Measurements from ENCODE around the gene SPP1.
"Not testable (repeated sequence)": the region's sequence is repeated elsewhere in the genome, so short reads cannot be mapped to it uniquely, and the experiment has no call there.

Gene SPP1

DNA sequence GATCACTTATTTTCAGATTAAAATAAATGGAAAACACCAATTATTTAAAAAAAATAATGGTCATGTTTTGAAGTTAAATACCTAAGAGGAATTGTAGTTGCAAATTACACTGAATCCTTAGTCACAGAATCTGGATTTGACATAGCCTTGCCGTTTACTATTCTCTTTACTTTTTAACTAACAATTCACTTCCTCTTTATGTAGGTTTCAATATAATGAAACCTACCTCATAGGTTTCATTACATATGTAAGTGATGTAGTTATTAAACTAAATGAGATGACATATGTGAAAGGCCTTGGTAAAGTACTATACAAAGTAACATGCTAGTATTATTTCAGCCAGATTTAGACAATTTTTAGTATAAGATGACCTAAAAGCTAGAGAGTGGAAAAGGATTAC, 6.5 kb downstream of the SPP1 start:
- Histone ChIP-seq H3K27me3 (ENCODE audit: control insufficient read depth, insufficient read depth, low read length) (no peaks in the 10 kb centered on the region), H3K27ac (ENCODE audit: low read depth, low read length) (no peak overlapping the region), H3K36me3 (ENCODE audit: control insufficient read depth, insufficient read depth, low read length) (no peaks in the 10 kb centered on the region), H3K4me3 (ENCODE audit: low read length) (no peak overlapping the region), H3K9ac (ENCODE audit: low read length) (no peak overlapping the region), H3K4me1 (ENCODE audit: control insufficient read depth, insufficient read depth, low read length) (no peaks in the 10 kb centered on the region)

DNA sequence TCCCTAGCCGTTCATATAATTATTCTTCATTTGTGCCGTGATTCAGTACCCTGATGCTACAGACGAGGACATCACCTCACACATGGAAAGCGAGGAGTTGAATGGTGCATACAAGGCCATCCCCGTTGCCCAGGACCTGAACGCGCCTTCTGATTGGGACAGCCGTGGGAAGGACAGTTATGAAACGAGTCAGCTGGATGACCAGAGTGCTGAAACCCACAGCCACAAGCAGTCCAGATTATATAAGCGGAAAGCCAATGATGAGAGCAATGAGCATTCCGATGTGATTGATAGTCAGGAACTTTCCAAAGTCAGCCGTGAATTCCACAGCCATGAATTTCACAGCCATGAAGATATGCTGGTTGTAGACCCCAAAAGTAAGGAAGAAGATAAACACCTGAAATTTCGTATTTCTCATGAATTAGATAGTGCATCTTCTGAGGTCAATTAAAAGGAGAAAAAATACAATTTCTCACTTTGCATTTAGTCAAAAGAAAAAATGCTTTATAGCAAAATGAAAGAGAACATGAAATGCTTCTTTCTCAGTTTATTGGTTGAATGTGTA, 7.0 kb downstream of the SPP1 start:
- H3K4me1 ChIP-seq (ENCODE audit: control insufficient read depth, insufficient read depth, low read length): no peaks in the 10 kb centered on the region
- no peak overlapping the region for H3K27ac ChIP-seq (ENCODE audit: low read depth, low read length)
- H3K36me3 ChIP-seq (ENCODE audit: control insufficient read depth, insufficient read depth, low read length): no peaks in the 10 kb centered on the region
- H3K27me3 ChIP-seq (ENCODE audit: control insufficient read depth, insufficient read depth, low read length): no peaks in the 10 kb centered on the region
- H3K9ac ChIP-seq (ENCODE audit: low read length): no peak overlapping the region
- H3K4me3 ChIP-seq (ENCODE audit: low read length): no peak overlapping the region

DNA sequence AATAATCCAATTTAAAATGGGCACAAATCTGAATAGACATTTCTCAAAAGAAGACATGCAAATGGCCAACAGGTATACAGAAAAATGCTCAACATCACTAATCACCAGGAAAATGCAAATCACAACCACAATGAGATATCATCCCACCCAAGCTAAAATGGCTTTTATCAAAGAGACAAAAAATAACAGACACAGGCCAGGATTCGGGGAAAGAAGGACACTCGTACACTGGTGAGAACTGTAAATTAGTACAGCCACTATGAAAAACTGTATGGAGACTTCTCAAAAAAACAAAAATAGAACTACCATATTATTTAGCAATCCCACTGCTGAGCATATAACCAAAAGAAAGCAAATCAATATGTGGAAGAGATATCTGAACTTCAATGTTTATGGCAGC, 8.5 kb downstream of the SPP1 start:
- Histone ChIP-seq H3K4me3 (ENCODE audit: low read length) (no peak overlapping the region), H3K27ac (ENCODE audit: low read depth, low read length) (no peak overlapping the region), H3K9ac (ENCODE audit: low read length) (no peak overlapping the region), H3K36me3 (ENCODE audit: control insufficient read depth, insufficient read depth, low read length) (no peaks in the 10 kb centered on the region), H3K4me1 (ENCODE audit: control insufficient read depth, insufficient read depth, low read length) (no peaks in the 10 kb centered on the region), H3K27me3 (ENCODE audit: control insufficient read depth, insufficient read depth, low read length) (no peaks in the 10 kb centered on the region)

DNA sequence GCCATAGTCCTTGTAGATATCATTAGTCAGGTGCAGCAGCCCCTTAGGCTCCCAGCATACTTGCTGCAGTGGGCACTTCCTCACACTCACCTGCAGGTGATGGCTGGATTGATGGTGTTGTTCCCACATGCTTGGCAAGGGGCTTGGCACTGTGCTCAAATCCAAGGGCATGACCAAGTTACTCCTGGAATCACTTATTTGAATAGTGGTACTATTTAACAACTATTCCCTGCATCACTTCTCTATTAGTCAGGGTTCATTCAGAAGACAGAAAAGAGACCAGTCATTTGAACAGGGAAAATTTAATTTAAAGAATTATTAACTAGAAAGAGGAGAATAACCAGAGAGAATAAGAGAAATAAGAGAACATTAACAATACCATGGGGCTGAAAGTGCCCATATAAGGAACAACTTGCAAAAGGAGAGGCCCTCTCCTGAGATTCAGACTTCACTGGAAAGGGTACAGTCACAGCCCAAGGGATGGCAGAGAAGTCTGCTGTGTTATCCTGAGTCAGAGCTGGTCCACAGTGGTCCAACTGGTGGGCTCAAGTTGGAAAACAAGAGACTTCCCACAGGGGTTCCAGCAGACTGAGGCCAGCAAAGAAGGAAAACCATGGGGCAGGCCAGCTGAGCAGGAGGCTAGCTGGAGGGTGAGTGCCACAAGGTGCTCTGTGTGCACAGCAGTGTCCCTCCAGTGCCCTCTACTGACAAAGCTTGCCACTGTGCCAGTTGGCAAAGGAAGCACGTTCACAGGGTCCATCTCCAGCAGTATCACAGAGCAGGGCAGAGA, 9.8 kb downstream of the SPP1 start:
- H3K36me3 ChIP-seq (ENCODE audit: control insufficient read depth, insufficient read depth, low read length): no peaks in the 10 kb centered on the region
- no peak overlapping the region for H3K27ac ChIP-seq (ENCODE audit: low read depth, low read length)
- H3K27me3 ChIP-seq (ENCODE audit: control insufficient read depth, insufficient read depth, low read length): no peaks in the 10 kb centered on the region
- no peak overlapping the region for H3K9ac ChIP-seq (ENCODE audit: low read length)
- H3K4me1 ChIP-seq (ENCODE audit: control insufficient read depth, insufficient read depth, low read length): no peaks in the 10 kb centered on the region
- H3K4me3 ChIP-seq (ENCODE audit: low read length): no peak overlapping the region

DNA sequence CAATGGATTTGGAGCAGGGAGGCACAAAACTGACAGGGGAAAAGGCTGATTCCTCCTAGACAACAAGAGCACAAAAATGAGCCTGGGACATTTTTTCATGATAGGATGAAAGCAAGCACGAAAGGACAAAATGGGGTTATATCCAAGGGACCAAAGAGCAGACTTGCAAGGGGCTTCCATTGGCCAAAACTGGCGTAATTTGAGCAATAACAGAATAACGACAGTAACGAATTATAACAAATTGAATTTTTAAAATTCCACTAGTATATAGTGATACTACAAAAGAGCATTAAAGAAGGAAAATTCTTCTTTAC, 10.3 kb downstream of the SPP1 start:
- Histone ChIP-seq H3K27me3 (ENCODE audit: control insufficient read depth, insufficient read depth, low read length) (no peaks in the 10 kb centered on the region), H3K9ac (ENCODE audit: low read length) (no peak overlapping the region), H3K36me3 (ENCODE audit: control insufficient read depth, insufficient read depth, low read length) (no peaks in the 10 kb centered on the region), H3K4me3 (ENCODE audit: low read length) (no peak overlapping the region), H3K27ac (ENCODE audit: low read depth, low read length) (no peak overlapping the region), H3K4me1 (ENCODE audit: control insufficient read depth, insufficient read depth, low read length) (no peaks in the 10 kb centered on the region)

DNA sequence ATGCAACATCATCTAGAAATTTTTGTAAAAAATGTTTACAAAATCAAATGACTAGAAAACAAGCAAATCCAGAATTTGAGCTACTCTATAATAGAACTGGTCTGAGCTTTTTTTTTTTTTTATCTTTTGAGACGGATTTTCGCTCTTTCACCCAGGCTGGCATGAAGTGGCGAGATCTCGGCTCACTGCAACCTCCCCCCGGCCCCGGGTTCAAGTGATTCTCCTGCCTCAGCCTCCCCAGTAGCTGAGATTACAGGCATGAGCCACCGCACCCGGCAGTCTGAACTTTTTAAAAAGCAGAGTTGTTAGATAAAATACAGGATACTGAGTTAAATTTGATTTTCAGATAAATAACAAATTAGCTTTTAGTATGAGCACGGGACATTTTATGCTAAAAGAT, 11.0 kb downstream of the SPP1 start:
- H3K4me3 ChIP-seq (ENCODE audit: low read length): no peak overlapping the region
- no peaks in the 10 kb centered on the region for H3K4me1 ChIP-seq (ENCODE audit: control insufficient read depth, insufficient read depth, low read length)
- no peaks in the 10 kb centered on the region for H3K27me3 ChIP-seq (ENCODE audit: control insufficient read depth, insufficient read depth, low read length)
- no peak overlapping the region for H3K9ac ChIP-seq (ENCODE audit: low read length)
- H3K36me3 ChIP-seq (ENCODE audit: control insufficient read depth, insufficient read depth, low read length): no peaks in the 10 kb centered on the region
- no peak overlapping the region for H3K27ac ChIP-seq (ENCODE audit: low read depth, low read length)

DNA sequence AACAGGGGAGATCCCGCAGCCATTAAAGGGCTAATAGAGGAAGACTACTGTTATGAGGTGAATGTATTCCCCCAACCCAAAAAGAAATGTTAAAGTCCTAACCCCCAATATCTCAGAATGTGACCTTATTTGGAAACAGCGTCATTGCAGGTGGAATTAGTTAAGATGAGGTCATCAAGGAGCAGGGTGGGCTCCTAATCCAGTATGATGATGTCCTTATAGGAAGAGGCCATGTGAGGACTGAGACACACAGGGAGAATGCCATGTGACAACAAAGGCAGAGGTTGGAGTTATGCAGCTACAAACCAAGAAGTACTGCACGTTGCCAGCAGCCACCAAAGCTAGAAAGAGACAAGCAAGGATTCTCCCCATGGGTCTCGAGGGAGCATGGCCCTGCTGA, 14.3 kb downstream of the SPP1 start:
- no peak overlapping the region for H3K9ac ChIP-seq (ENCODE audit: low read length)
- H3K4me3 ChIP-seq (ENCODE audit: low read length): no peak overlapping the region
- no peaks in the 10 kb centered on the region for H3K27me3 ChIP-seq (ENCODE audit: control insufficient read depth, insufficient read depth, low read length)
- no peak overlapping the region for H3K27ac ChIP-seq (ENCODE audit: low read depth, low read length)
- H3K36me3 ChIP-seq (ENCODE audit: control insufficient read depth, insufficient read depth, low read length): no peaks in the 10 kb centered on the region
- H3K4me1 ChIP-seq (ENCODE audit: control insufficient read depth, insufficient read depth, low read length): no peaks in the 10 kb centered on the region

DNA sequence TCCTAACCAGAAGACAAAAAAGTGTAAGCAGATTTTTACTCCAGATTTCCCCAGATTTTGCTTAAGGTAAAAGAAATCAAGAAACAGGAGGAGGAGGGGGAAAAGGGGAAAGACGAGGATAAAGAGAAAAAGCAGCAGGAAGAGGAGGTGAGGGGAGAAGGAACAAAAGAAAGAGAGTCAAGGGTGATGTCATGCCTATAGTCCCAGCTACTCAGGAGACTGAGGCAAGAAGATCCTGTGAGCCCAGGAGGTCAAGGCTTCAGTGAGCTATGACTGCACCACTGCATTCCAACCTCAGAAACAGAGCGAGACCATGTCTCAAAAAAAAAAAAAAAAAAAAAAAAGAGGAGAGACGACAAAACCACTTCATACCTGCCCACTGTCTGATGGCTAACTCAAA, 19.9 kb downstream of the SPP1 start:
- Histone ChIP-seq H3K4me1 (ENCODE audit: control insufficient read depth, insufficient read depth, low read length) (no peaks in the 10 kb centered on the region), H3K27ac (ENCODE audit: low read depth, low read length) (no peak overlapping the region), H3K9ac (ENCODE audit: low read length) (no peak overlapping the region), H3K36me3 (ENCODE audit: control insufficient read depth, insufficient read depth, low read length) (no peaks in the 10 kb centered on the region), H3K27me3 (ENCODE audit: control insufficient read depth, insufficient read depth, low read length) (no peaks in the 10 kb centered on the region), H3K4me3 (ENCODE audit: low read length) (no peak overlapping the region)

DNA sequence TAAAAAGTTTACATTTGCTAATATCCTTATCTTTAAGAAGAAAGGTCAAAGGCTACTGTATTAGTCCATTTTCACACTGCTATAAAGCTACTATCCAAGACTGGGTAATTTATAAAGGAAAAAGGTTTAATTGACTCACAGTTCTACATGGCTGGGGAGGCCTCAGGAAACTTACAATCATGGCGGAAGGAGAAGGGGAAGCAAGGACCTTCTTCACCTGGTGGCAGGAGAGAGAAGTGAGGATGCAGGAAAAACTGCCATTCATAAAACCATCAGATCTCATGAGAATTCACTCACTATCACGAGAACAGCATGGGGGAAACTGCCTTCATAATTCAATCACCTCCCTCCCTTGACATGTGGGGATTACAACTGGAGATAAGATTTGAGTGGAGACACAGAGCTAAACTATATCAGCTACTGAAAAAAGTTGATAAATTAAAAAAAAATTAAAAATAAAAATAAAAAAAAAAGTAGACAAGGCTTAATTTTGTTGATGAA, 23.7 kb downstream of the SPP1 start:
- not testable (repeated sequence) for H3K36me3 ChIP-seq (ENCODE audit: control insufficient read depth, insufficient read depth, low read length); H3K27ac ChIP-seq (ENCODE audit: low read depth, low read length); H3K9ac ChIP-seq (ENCODE audit: low read length); H3K27me3 ChIP-seq (ENCODE audit: control insufficient read depth, insufficient read depth, low read length); H3K4me3 ChIP-seq (ENCODE audit: low read length); H3K4me1 ChIP-seq (ENCODE audit: control insufficient read depth, insufficient read depth, low read length)

DNA sequence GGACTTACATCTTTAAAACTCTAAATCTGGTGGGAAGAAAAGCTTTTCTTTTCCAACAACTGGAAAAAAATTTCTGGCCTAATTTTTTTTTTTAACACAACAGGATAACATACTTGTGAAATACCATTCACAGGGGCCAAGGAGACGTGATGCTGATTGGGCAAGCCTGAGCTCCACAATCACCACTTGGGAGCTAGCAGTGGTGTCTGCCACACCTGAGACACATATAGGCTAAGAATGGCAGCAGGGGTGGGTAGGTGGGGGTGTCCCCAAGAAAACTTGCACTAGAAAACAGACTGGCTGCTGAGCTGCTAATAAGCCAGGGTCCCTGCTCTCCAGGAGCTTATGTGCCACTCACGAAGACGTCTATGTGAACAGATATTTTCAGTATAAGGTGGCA, 26.4 kb downstream of the SPP1 start:
- H3K27me3 ChIP-seq (ENCODE audit: control insufficient read depth, insufficient read depth, low read length): no peaks in the 10 kb centered on the region
- H3K4me1 ChIP-seq (ENCODE audit: control insufficient read depth, insufficient read depth, low read length): peaks cover 10% of the 10 kb centered on the region
- H3K4me3 ChIP-seq (ENCODE audit: low read length): no peak overlapping the region
- H3K27ac ChIP-seq (ENCODE audit: low read depth, low read length): no peak overlapping the region
- H3K9ac ChIP-seq (ENCODE audit: low read length): no peak overlapping the region
- H3K36me3 ChIP-seq (ENCODE audit: control insufficient read depth, insufficient read depth, low read length): no peaks in the 10 kb centered on the region

DNA sequence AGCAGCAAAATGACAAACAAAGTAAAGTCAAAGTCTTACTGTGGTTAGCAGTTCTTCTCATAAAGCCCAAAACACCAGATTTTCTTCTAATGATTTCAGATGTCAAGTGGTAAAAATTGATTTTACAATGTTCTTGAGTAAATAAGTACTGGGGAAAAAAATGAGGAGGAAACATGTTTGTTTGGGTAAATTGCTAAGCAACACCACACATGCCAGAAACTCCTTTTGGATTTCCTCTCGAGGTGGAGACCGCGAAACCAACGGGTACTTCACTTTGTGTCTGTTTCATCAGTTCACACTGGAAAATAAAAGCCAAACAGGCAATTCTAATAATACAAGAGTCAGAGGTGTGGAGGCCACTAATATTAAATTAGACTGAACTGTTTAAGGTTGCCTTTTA, 27.3 kb downstream of the SPP1 start:
- H3K36me3 ChIP-seq (ENCODE audit: control insufficient read depth, insufficient read depth, low read length): no peaks in the 10 kb centered on the region
- H3K4me3 ChIP-seq (ENCODE audit: low read length): no peak overlapping the region
- H3K9ac ChIP-seq (ENCODE audit: low read length): no peak overlapping the region
- no peak overlapping the region for H3K27ac ChIP-seq (ENCODE audit: low read depth, low read length)
- peaks cover 13% of the 10 kb centered on the region for H3K4me1 ChIP-seq (ENCODE audit: control insufficient read depth, insufficient read depth, low read length)
- no peaks in the 10 kb centered on the region for H3K27me3 ChIP-seq (ENCODE audit: control insufficient read depth, insufficient read depth, low read length)

DNA sequence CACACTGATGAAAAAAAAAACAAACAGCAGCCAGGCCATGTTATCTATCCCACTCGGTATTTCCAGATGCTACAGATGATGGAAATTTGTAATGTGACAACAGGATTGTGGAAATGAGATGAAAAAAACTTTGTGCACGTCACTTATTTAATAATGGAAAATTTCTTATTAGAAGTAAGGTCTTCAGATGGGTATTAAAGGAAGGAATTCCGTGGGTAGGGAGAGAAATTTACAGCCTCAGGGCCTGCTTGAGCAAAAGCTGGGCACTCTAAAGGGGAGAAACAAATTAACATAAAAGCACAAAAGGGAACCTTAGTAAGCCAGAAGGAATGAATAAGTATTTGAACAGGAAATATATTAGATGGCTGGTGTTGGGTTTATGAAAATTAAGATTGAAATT, 27.7 kb downstream of the SPP1 start:
- H3K9ac ChIP-seq (ENCODE audit: low read length): no peak overlapping the region
- H3K27ac ChIP-seq (ENCODE audit: low read depth, low read length): no peak overlapping the region
- H3K4me1 ChIP-seq (ENCODE audit: control insufficient read depth, insufficient read depth, low read length): peaks cover 13% of the 10 kb centered on the region
- H3K27me3 ChIP-seq (ENCODE audit: control insufficient read depth, insufficient read depth, low read length): no peaks in the 10 kb centered on the region
- H3K36me3 ChIP-seq (ENCODE audit: control insufficient read depth, insufficient read depth, low read length): no peaks in the 10 kb centered on the region
- H3K4me3 ChIP-seq (ENCODE audit: low read length): no peak overlapping the region

DNA sequence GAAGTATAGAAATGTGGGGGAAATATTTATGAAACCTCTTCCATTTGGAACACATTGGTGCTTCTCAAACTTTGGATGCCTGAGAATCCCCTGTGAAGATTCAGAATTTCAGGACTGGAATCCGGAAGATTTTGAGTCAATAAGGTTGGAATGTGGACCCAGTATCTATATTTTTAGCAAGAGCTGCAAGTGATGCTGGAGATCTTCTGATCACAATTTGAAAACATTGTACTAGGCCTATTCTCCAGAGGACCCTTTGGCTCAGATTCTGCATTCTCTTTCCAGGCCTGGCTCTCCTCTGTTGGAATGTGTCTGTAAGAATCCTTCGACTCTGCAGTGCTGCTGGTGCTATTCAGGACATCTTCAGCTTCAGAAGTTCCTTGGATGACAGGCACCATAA, 29.6 kb downstream of the SPP1 start:
- Histone ChIP-seq H3K36me3 (ENCODE audit: control insufficient read depth, insufficient read depth, low read length) (no peaks in the 10 kb centered on the region), H3K4me3 (ENCODE audit: low read length) (no peak overlapping the region), H3K9ac (ENCODE audit: low read length) (no peak overlapping the region), H3K27me3 (ENCODE audit: control insufficient read depth, insufficient read depth, low read length) (no peaks in the 10 kb centered on the region), H3K4me1 (ENCODE audit: control insufficient read depth, insufficient read depth, low read length) (peaks cover 14% of the 10 kb centered on the region), H3K27ac (ENCODE audit: low read depth, low read length) (peak overlapping the region; percentile 6)

Data from rectal smooth muscle tissue (tissue), 1 donor.